ENCODE data around the gene PPP1R13L. TPM values are rescaled to one million over a fixed set of nuclear protein-coding genes. Genes with fewer than 3 reads are reported as not detected.

PPP1R13L gene
- total and polyA plus RNA-seq, 2 donors (not counting 1 experiment from before 2014, with no cell fraction given), result 3.0 to 5.8 TPM

- DNase-seq (ENCODE audit: low read depth in 2 of 2), result no peak
- Histone ChIP-seq H3K27ac (ENCODE audit: insufficient read depth, low read length) (no peak overlapping the region), H3K79me2 (ENCODE audit: control insufficient read depth, insufficient read depth, low read length) (no peaks in the 10 kb centered on the region), H3K4me2 (ENCODE audit: extremely low read depth, insufficient read depth, low read length) (no peak overlapping the region), H3K27me3 (ENCODE audit: control insufficient read depth, insufficient read depth, low read length) (no peaks in the 10 kb centered on the region), H3K36me3 (ENCODE audit: control insufficient read depth, insufficient read depth, low read length) (peaks cover 39% of the 10 kb centered on the region), H3K9me3 (ENCODE audit: control insufficient read depth, insufficient read depth, low read depth, low read length) (no peaks in the 10 kb centered on the region), H3K4me3 (replicated peaks in 1 of 4; ENCODE audit: control extremely low read depth in 1 of 4, insufficient read depth in 1 of 4, low read depth in 3 of 4, low read length in 4 of 4) (no peak overlapping the region), H3K4me1 (ENCODE audit: control insufficient read depth, extremely low read depth, insufficient read depth, low read length) (no peaks in the 10 kb centered on the region), H2AFZ (ENCODE audit: low read length) (no peak overlapping the region), H3K9ac (ENCODE audit: insufficient read depth, low read length) (no peak overlapping the region), H4K20me1 (ENCODE audit: control insufficient read depth, extremely low read depth, insufficient read depth, low read length) (no peaks in the 10 kb centered on the region)
- TF ChIP-seq EZH2 (IDR thresholded peaks at IDR 0.05; ENCODE audit: low read length, missing control alignments) (no peak), CTCF (conservative IDR thresholded peaks at IDR 0.05 in 1 of 2, IDR thresholded peaks at IDR 0.05 in 1 of 2; ENCODE audit: low read depth in 1 of 2, low read length in 2 of 2) (no peak)
Observed at GRCh38 chr19:45354241-45354842, 50.5 kb downstream of the PPP1R13L start.

- H3K4me2 ChIP-seq (ENCODE audit: extremely low read depth, insufficient read depth, low read length), result no peak overlapping the region
- no peak for TF ChIP-seq CTCF (conservative IDR thresholded peaks at IDR 0.05 in 1 of 2, IDR thresholded peaks at IDR 0.05 in 1 of 2; ENCODE audit: low read depth in 1 of 2, low read length in 2 of 2)
- TF ChIP-seq EZH2 (IDR thresholded peaks at IDR 0.05; ENCODE audit: low read length, missing control alignments), result no peak
- no peak overlapping the region for H3K4me3 ChIP-seq (replicated peaks in 1 of 4; ENCODE audit: control extremely low read depth in 1 of 4, insufficient read depth in 1 of 4, low read depth in 3 of 4, low read length in 4 of 4)
- no peaks in the 10 kb centered on the region for H3K9me3 ChIP-seq (ENCODE audit: control insufficient read depth, insufficient read depth, low read depth, low read length)
- H2AFZ ChIP-seq (ENCODE audit: low read length), result no peak overlapping the region
- no peaks in the 10 kb centered on the region for H4K20me1 ChIP-seq (ENCODE audit: control insufficient read depth, extremely low read depth, insufficient read depth, low read length)
- no peaks in the 10 kb centered on the region for H3K27me3 ChIP-seq (ENCODE audit: control insufficient read depth, insufficient read depth, low read length)
- H3K27ac ChIP-seq (ENCODE audit: insufficient read depth, low read length), result no peak overlapping the region
- no peak overlapping the region for H3K9ac ChIP-seq (ENCODE audit: insufficient read depth, low read length)
- DNase-seq (ENCODE audit: low read depth in 2 of 2), result no peak
- peaks cover 36% of the 10 kb centered on the region for H3K36me3 ChIP-seq (ENCODE audit: control insufficient read depth, insufficient read depth, low read length)
- H3K79me2 ChIP-seq (ENCODE audit: control insufficient read depth, insufficient read depth, low read length), result no peaks in the 10 kb centered on the region
- H3K4me1 ChIP-seq (ENCODE audit: control insufficient read depth, extremely low read depth, insufficient read depth, low read length), result no peaks in the 10 kb centered on the region
Observed at GRCh38 chr19:45352914-45353796, 51.7 kb downstream of the PPP1R13L start.

- peaks cover 34% of the 10 kb centered on the region for H3K36me3 ChIP-seq (ENCODE audit: control insufficient read depth, insufficient read depth, low read length)
- no peak for DNase-seq (ENCODE audit: low read depth in 2 of 2)
Observed at GRCh38 chr19:45352471-45352870, 52.4 kb downstream of the PPP1R13L start.

More at GRCh38 chr19:45352471-45352870, 52.4 kb downstream of the PPP1R13L start:
- H3K4me1 ChIP-seq (ENCODE audit: control insufficient read depth, extremely low read depth, insufficient read depth, low read length), result no peaks in the 10 kb centered on the region
- no peak overlapping the region for H3K9ac ChIP-seq (ENCODE audit: insufficient read depth, low read length)
- TF ChIP-seq CTCF (conservative IDR thresholded peaks at IDR 0.05 in 1 of 2, IDR thresholded peaks at IDR 0.05 in 1 of 2; ENCODE audit: low read depth in 1 of 2, low read length in 2 of 2), result no peak
- TF ChIP-seq EZH2 (IDR thresholded peaks at IDR 0.05; ENCODE audit: low read length, missing control alignments), result no peak
- no peak overlapping the region for H3K27ac ChIP-seq (ENCODE audit: insufficient read depth, low read length)
- H3K4me3 ChIP-seq (replicated peaks in 1 of 4; ENCODE audit: control extremely low read depth in 1 of 4, insufficient read depth in 1 of 4, low read depth in 3 of 4, low read length in 4 of 4), result no peak overlapping the region
- no peaks in the 10 kb centered on the region for H3K27me3 ChIP-seq (ENCODE audit: control insufficient read depth, insufficient read depth, low read length)
- no peaks in the 10 kb centered on the region for H3K79me2 ChIP-seq (ENCODE audit: control insufficient read depth, insufficient read depth, low read length)
- H3K9me3 ChIP-seq (ENCODE audit: control insufficient read depth, insufficient read depth, low read depth, low read length), result no peaks in the 10 kb centered on the region
- no peaks in the 10 kb centered on the region for H4K20me1 ChIP-seq (ENCODE audit: control insufficient read depth, extremely low read depth, insufficient read depth, low read length)
- no peak overlapping the region for H3K4me2 ChIP-seq (ENCODE audit: extremely low read depth, insufficient read depth, low read length)
- H2AFZ ChIP-seq (ENCODE audit: low read length), result no peak overlapping the region
